Ishikawa (cell line): ENCODE measurements around the gene LAMA3.
A peak's percentile ranks its signal among the peaks of the same experiment; 100 is the strongest.

ENCODE experiments used
- CEBPB ChIP-seq: IDR thresholded peaks from 2 replicates; pipeline ENCODE4 v1.6.1; 2012
- CREB1 ChIP-seq: IDR thresholded peaks from 2 replicates; pipeline ENCODE4 v1.6.1; 2012; ENCODE audit warnings: low read depth
- EGR1 ChIP-seq: IDR thresholded peaks from 2 replicates; pipeline ENCODE4 v1.6.1; 2012
- EP300 ChIP-seq: IDR thresholded peaks from 2 replicates; pipeline ENCODE4 v1.6.1; 2012; ENCODE audit warnings: borderline replicate concordance
- FOXM1 ChIP-seq: IDR thresholded peaks from 2 replicates; pipeline ENCODE4 v1.6.1; 2012; ENCODE audit warnings: low read depth, borderline replicate concordance
- MAX ChIP-seq: IDR thresholded peaks from 2 replicates; pipeline ENCODE4 v1.6.1; 2012
- NFIC ChIP-seq: IDR thresholded peaks from 2 replicates; pipeline ENCODE4 v1.6.1; 2012
- RAD21 ChIP-seq: IDR thresholded peaks from 2 replicates; pipeline ENCODE4 v1.6.1; 2012; ENCODE audit warnings: low read depth
- REST ChIP-seq: IDR thresholded peaks from 2 replicates; pipeline ENCODE4 v1.6.1; 2012; ENCODE audit warnings: low read depth, mild to moderate bottlenecking
- TAF1 ChIP-seq: IDR thresholded peaks from 2 replicates; pipeline ENCODE4 v1.6.1; 2012; ENCODE audit warnings: low read depth, mild to moderate bottlenecking
- TCF12 ChIP-seq: IDR thresholded peaks from 2 replicates; pipeline ENCODE4 v1.6.1; 2012; ENCODE audit warnings: low read depth
- TEAD4 ChIP-seq: IDR thresholded peaks from 2 replicates; pipeline ENCODE4 v1.6.1; 2012
- USF1 ChIP-seq: IDR thresholded peaks from 2 replicates; pipeline ENCODE4 v1.6.1; 2012
- YY1 ChIP-seq: IDR thresholded peaks from 2 replicates; pipeline ENCODE4 v1.6.1; 2012; ENCODE audit warnings: low read depth
- ZBTB7A ChIP-seq: IDR thresholded peaks from 2 replicates; pipeline ENCODE4 v1.6.1; 2012; ENCODE audit warnings: low read depth

Gene LAMA3

GRCh38 chr18:23776306-23776705 lies 87.1 kb downstream of the LAMA3 start:
- TF ChIP-seq RAD21 = no peak
- no peak for TF ChIP-seq USF1
- no peak for TF ChIP-seq MAX
- no peak for TF ChIP-seq FOXM1
- TF ChIP-seq ZBTB7A = no peak
- no peak for TF ChIP-seq EP300

GRCh38 chr18:23778828-23779227 lies 89.6 kb downstream of the LAMA3 start:
- TF ChIP-seq NFIC (no peak), TEAD4 (no peak), USF1 (no peak), CREB1 (no peak), ZBTB7A (no peak)

GRCh38 chr18:23779696-23780303 lies 90.5 kb downstream of the LAMA3 start:
- TF ChIP-seq TEAD4 = peak; percentile 52
- no peak for TF ChIP-seq TCF12
- TF ChIP-seq REST = no peak
- TF ChIP-seq NFIC = no peak
- TF ChIP-seq RAD21 = peak; percentile 16; the same call in 1 of the 2 replicates

- TF ChIP-seq USF1 = no peak
- TF ChIP-seq YY1 = no peak
- TF ChIP-seq CREB1 = no peak
- no peak for TF ChIP-seq CEBPB
- no peak for TF ChIP-seq MAX
- no peak for TF ChIP-seq EP300
- no peak for TF ChIP-seq ZBTB7A
- no peak for TF ChIP-seq TAF1
- no peak for TF ChIP-seq REST
- TF ChIP-seq RAD21 = no peak
- no peak for TF ChIP-seq FOXM1
- no peak for TF ChIP-seq TCF12
These were observed 95.6 kb downstream of the LAMA3 start for GRCh38 chr18:23784832-23785245.

GRCh38 chr18:23793051-23793450 lies 103.8 kb downstream of the LAMA3 start:
- TF ChIP-seq TEAD4 = no peak
- TF ChIP-seq TAF1 = no peak
- TF ChIP-seq ZBTB7A = no peak
- TF ChIP-seq CEBPB = no peak
- no peak for TF ChIP-seq FOXM1
- TF ChIP-seq MAX = no peak
- TF ChIP-seq RAD21 = no peak
- no peak for TF ChIP-seq CREB1
- no peak for TF ChIP-seq USF1
- no peak for TF ChIP-seq YY1
- TF ChIP-seq TCF12 = no peak
- TF ChIP-seq EP300 = no peak
- no peak for TF ChIP-seq REST
- TF ChIP-seq EGR1 = no peak
- TF ChIP-seq NFIC = no peak
